CD4-positive, alpha-beta T cell (primary cell): ENCODE results near the gene PRAC2. TPM values are rescaled to one million over a fixed set of nuclear protein-coding genes. Genes with fewer than 3 reads are reported as not detected.

Source experiments
- ATAC-seq: fragments of 200-7000 bp; cut with Tn5 transposase; one replicate; pipeline ENCODE4 v1.10.0; 2022; ENCODE audit warnings: mild to moderate bottlenecking; ENCODE audit not compliant: poor library complexity
- CTCF ChIA-PET: fragments of 350-600 bp; sonication (Branson Sonifier 250); formaldehyde crosslinking; loops from one replicate; lab custom pipeline; 2021; ENCODE audit warnings: antibody characterized with exemption, inconsistent platforms; lab: Charles Lee
- POLR2A ChIA-PET: fragments of 350-600 bp; sonication (Branson Sonifier 250); formaldehyde crosslinking; loops from one replicate; lab custom pipeline; 2021; ENCODE audit warnings: antibody characterized with exemption, inconsistent platforms; lab: Charles Lee
- DNase-seq, 14 experiments: peaks; one replicate each; pipeline ENCODE4 v3.0.0-alpha.2; 2013 to 2020; ENCODE audit warnings: mixed read lengths in 2 of 14
- H3K27ac ChIP-seq, 2 donors: one replicate each; pipeline versions ENCODE4 v1.5.1 to v1.7.0; 2013; ENCODE audit warnings: low read length in 2 of 2, low read depth in 1 of 2, mild to moderate bottlenecking in 1 of 2
- H3K27me3 ChIP-seq, 2 experiments: 1 replicate in 1 of 2; 2 replicates in 1 of 2; pipeline versions ENCODE4 v1.6.1 to v1.7.0; 2013; ENCODE audit warnings: low read length in 2 of 2, control low read depth in 1 of 2, mild to moderate bottlenecking in 1 of 2, moderate library complexity in 1 of 2; ENCODE audit not compliant: insufficient read depth in 2 of 2, control insufficient read depth in 1 of 2
- H3K36me3 ChIP-seq: one replicate; pipeline ENCODE4 v1.6.1; 2013; ENCODE audit warnings: low read length, control low read depth; ENCODE audit not compliant: insufficient read depth
- H3K4me1 ChIP-seq: one replicate; pipeline ENCODE4 v1.6.1; 2013; ENCODE audit warnings: low read length, control low read depth; ENCODE audit not compliant: insufficient read depth
- H3K4me3 ChIP-seq: one replicate; pipeline ENCODE4 v1.5.1; 2013; ENCODE audit warnings: mild to moderate bottlenecking, low read length, moderate library complexity
- H3K9me3 ChIP-seq, 2 experiments: 1 replicate in 1 of 2; 2 replicates in 1 of 2; pipeline versions ENCODE4 v1.6.1 to v1.7.0; 2013; ENCODE audit warnings: low read length in 2 of 2, mild to moderate bottlenecking in 2 of 2, control low read depth in 1 of 2, moderate library complexity in 1 of 2; ENCODE audit not compliant: control insufficient read depth in 1 of 2, insufficient read depth in 1 of 2
- H3K27ac Mint-ChIP-seq: one replicate; pipeline ENCODE4 v1.8.0; 2020; ENCODE audit warnings: mixed read lengths
- H3K27me3 Mint-ChIP-seq: one replicate; pipeline ENCODE4 v1.8.0; 2021; ENCODE audit warnings: mixed read lengths
- H3K36me3 Mint-ChIP-seq: one replicate; pipeline ENCODE4 v1.8.0; 2021; ENCODE audit warnings: low read depth, mixed read lengths
- H3K4me1 Mint-ChIP-seq: one replicate; pipeline ENCODE4 v1.8.0; 2021; ENCODE audit warnings: low read depth, mixed read lengths
- H3K4me3 Mint-ChIP-seq: one replicate; pipeline ENCODE4 v1.8.0; 2020; ENCODE audit warnings: mild to moderate bottlenecking, mixed read lengths
- H3K9me3 Mint-ChIP-seq: one replicate; pipeline ENCODE4 v1.8.0; 2020; ENCODE audit warnings: mixed read lengths
- intact Hi-C, 2 experiments: fragments of 100-400 bp; cut with DNase I in 1 of 2; cut with micrococcal nuclease in 1 of 2; formaldehyde crosslinking; loops; one replicate each; pipeline versions ENCODE4 v1.15.1 to v1.9.0; 2023 to 2025; cut with DNase I, micrococcal nuclease
- total RNA-seq, 174 experiments: library from RNA in 2 of 174; stranded (reverse) in 2 of 174; gene quantifications; one replicate each; pipeline ENCODE4 v1.2.3 and lab custom pipeline; 2021 to 2026
- TF ChIP-seq, protein P1 (sequence below): fragments of 200-600 bp; IDR thresholded peaks from one replicate; pipeline ENCODE4 v1.8.0; 2022; ENCODE audit warnings: antibody characterized with exemption, mild to moderate bottlenecking

The PRAC2 gene
- total RNA-seq, 2 experiments from 2014 or later = not detected

DNA sequence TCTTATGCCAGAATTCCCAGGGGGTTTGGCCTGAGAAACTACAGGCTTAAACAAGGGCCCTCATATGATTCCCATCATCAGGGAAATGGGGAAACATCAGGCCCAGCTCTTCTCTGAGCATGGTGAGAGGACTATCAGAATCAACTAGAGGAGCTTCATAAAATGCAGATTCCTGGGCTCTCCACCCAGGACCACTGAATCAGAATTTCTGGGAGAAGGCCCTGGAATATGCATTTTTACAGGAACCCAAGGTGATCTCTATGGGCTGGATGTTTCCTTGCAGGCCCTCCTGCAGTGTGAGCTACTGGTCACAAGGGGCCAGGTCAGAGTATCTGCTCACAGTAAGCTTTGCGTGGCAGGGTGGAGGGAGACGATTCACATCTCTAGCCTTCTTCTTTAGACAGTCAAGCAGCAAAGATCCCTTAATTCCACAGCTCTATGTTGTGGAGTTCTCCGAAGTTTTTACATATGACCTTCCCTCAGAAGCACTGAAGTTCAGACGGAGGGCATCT is 44.3 kb downstream of the PRAC2 start:
- Histone ChIP-seq H3K27ac (no peak overlapping the region), H3K9me3 (no peaks in the 10 kb centered on the region), H3K4me3 (no peak overlapping the region), H3K4me1 (no peaks in the 10 kb centered on the region), H3K27me3 (peaks cover 20 to 33% of the 10 kb centered on the region in 2 experiments), H3K36me3 (no peaks in the 10 kb centered on the region)
- ATAC-seq (no peak), DNase-seq (no peak)
- peaks cover 79% of the 10 kb centered on the region for H3K27me3 Mint-ChIP-seq
- no peak overlapping the region for H3K4me3 Mint-ChIP-seq
- H3K4me1 Mint-ChIP-seq = no peaks in the 10 kb centered on the region
- intact Hi-C loops = no loop called here
- no peak overlapping the region for H3K27ac Mint-ChIP-seq
- POLR2A ChIA-PET = no interaction called here
- TF ChIP-seq, protein P1, sequence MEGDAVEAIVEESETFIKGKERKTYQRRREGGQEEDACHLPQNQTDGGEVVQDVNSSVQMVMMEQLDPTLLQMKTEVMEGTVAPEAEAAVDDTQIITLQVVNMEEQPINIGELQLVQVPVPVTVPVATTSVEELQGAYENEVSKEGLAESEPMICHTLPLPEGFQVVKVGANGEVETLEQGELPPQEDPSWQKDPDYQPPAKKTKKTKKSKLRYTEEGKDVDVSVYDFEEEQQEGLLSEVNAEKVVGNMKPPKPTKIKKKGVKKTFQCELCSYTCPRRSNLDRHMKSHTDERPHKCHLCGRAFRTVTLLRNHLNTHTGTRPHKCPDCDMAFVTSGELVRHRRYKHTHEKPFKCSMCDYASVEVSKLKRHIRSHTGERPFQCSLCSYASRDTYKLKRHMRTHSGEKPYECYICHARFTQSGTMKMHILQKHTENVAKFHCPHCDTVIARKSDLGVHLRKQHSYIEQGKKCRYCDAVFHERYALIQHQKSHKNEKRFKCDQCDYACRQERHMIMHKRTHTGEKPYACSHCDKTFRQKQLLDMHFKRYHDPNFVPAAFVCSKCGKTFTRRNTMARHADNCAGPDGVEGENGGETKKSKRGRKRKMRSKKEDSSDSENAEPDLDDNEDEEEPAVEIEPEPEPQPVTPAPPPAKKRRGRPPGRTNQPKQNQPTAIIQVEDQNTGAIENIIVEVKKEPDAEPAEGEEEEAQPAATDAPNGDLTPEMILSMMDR = no peak
- CTCF ChIA-PET = no interaction called here
- H3K36me3 Mint-ChIP-seq = no peaks in the 10 kb centered on the region
- H3K9me3 Mint-ChIP-seq = no peaks in the 10 kb centered on the region

DNA sequence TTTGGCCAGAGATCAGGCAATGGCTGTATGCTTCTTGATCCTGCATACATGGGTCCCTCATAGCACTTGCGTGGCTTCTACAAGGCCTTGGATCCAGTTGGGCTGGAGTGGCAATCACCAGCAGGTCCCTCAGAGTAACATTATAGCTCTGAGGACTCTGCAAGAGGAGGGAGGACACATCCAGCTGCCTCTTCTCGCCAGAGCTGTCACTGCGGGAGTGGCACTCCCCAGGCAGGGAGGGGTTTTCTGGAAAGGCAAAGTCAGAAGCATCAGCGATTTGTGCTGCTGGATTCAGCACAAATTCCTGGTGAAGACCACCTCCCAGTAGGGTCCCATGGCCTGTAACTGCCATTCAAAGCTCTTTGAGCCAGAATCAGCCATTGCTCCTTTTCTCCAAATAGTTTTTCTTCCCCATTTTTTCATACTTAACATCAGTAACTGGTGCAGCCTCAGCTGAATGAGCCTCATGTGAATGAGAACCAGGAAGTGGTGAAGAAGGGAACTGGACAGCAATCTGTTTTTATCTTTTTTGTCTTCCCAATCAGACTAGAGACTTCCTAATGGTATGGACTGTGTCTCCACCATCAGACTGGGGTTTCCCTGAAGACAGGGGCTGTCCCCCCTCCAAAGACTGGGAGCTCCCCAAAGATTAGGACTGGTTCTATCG is 46.2 kb downstream of the PRAC2 start:
- intact Hi-C loops = no loop called here
- Mint-ChIP-seq H3K36me3 (no peaks in the 10 kb centered on the region), H3K27ac (no peak overlapping the region), H3K27me3 (peaks cover 72% of the 10 kb centered on the region), H3K4me1 (no peaks in the 10 kb centered on the region), H3K9me3 (no peaks in the 10 kb centered on the region), H3K4me3 (no peak overlapping the region)
- Histone ChIP-seq H3K27ac (no peak overlapping the region), H3K4me3 (no peak overlapping the region), H3K27me3 (peaks cover 16 to 23% of the 10 kb centered on the region in 2 experiments), H3K9me3 (no peaks in the 10 kb centered on the region), H3K36me3 (no peaks in the 10 kb centered on the region), H3K4me1 (no peaks in the 10 kb centered on the region)
- DNase-seq (no peak), ATAC-seq (no peak)
- POLR2A ChIA-PET = no interaction called here
- TF ChIP-seq, protein P1 = no peak
- CTCF ChIA-PET = no interaction called here

DNA sequence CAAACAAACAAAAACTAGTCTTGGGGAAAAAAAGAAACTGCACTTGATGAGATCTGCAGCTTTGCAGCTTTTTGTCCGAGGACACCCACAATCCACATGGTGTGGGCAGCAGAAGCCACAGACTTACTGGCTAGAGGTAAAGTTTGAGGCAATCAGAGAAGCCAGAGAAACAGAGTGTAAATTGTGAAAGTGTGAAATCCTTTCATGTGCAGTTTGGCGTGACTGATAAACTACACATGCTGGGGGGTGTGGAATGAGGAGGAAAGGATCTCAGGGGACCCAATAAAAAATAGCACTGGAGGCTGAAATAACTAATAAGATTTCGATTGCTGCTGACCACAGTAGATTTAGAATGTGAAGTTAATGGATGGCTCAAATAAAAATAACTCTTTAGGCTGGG is 48.0 kb downstream of the PRAC2 start:
- Histone ChIP-seq H3K4me3 (no peak overlapping the region), H3K9me3 (no peaks in the 10 kb centered on the region), H3K27me3 (peaks cover 12 to 21% of the 10 kb centered on the region in 2 experiments), H3K27ac (no peak overlapping the region), H3K36me3 (no peaks in the 10 kb centered on the region), H3K4me1 (no peaks in the 10 kb centered on the region)
- peaks cover 71% of the 10 kb centered on the region for H3K27me3 Mint-ChIP-seq
- no peak overlapping the region for H3K27ac Mint-ChIP-seq
- no peaks in the 10 kb centered on the region for H3K4me1 Mint-ChIP-seq
- no peak for ATAC-seq
- H3K36me3 Mint-ChIP-seq = no peaks in the 10 kb centered on the region
- intact Hi-C loops = no loop called here
- no peaks in the 10 kb centered on the region for H3K9me3 Mint-ChIP-seq
- DNase-seq = no peak
- TF ChIP-seq, protein P1 = no peak
- H3K4me3 Mint-ChIP-seq = no peak overlapping the region
- CTCF ChIA-PET = no interaction called here
- POLR2A ChIA-PET = no interaction called here
